ENCODE measurements around the gene MPRIP. TPM values are rescaled to one million over a fixed set of nuclear protein-coding genes. Genes with fewer than 3 reads are reported as not detected.

Gene MPRIP
- total RNA-seq, 1 experiment from 2014 or later = 86.2 TPM

DNA sequence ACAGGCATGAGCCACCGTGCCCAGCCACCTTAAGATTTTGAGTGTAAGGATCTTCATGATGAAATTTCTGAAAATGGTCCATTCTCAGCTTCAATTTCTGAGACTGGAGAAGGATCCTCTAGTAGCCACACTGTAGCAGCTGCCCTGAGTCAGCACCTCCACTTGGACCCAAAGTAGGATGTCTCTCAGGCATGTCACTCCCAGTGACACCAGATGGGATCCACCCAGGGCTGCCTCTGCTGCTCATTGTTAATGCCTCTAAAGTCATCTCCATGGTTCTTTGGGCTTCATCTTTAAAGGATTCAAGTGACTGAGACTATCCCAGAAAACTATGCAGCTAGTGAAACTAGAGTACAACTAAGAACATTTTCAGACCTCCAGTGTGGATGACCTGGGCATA lies 156.0 kb downstream of the MPRIP start:
- in situ Hi-C loops (cut with HindIII; ENCODE audit: low pct_unique_long_range_greater_than_20kb, low sequenced_read_pairs) = no loop called here

GRCh38 chr17:17200311-17200710 lies 158.1 kb downstream of the MPRIP start:
- in situ Hi-C loops (cut with HindIII; ENCODE audit: low pct_unique_long_range_greater_than_20kb, low sequenced_read_pairs) = no loop called here
- no peak for DNase-seq (ENCODE audit: low read depth)

More for the DNA sequence above, 156.0 kb downstream of the MPRIP start:
- DNase-seq (ENCODE audit: low read depth) = no peak

DNA sequence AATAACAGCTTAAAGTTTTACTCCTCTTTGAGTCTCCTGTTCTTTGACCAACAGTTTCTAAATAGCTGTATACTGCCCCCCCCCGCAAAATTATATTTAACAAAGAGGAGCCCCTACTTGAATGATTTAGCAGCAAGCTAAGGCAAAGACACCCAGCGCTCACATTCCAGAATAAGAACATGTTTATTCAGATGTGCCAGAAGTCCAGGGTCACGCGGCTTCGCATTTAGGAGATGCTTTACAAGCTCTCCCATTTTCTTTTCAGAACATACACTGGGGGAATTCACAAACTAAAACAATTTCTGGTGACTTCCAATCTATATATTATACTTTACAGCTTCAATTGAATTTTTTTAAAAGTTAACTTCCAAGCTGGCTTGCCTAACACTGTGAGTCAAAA lies 158.6 kb downstream of the MPRIP start:
- in situ Hi-C loops (cut with HindIII; ENCODE audit: low pct_unique_long_range_greater_than_20kb, low sequenced_read_pairs) = no loop called here
- DNase-seq (ENCODE audit: low read depth) = no peak

- in situ Hi-C loops (cut with HindIII; ENCODE audit: low pct_unique_long_range_greater_than_20kb, low sequenced_read_pairs) = no loop called here
- no peak for DNase-seq (ENCODE audit: low read depth)
Observed at GRCh38 chr17:17201271-17201670, 159.0 kb downstream of the MPRIP start.

GRCh38 chr17:17201907-17202306 lies 159.7 kb downstream of the MPRIP start:
- DNase-seq (ENCODE audit: low read depth) = no peak
- in situ Hi-C loops (cut with HindIII; ENCODE audit: low pct_unique_long_range_greater_than_20kb, low sequenced_read_pairs) = no loop called here

- no peak for DNase-seq (ENCODE audit: low read depth)
- in situ Hi-C loops (cut with HindIII; ENCODE audit: low pct_unique_long_range_greater_than_20kb, low sequenced_read_pairs) = no loop called here
Observed at GRCh38 chr17:17203173-17203730, 161.0 kb downstream of the MPRIP start.

- DNase-seq (ENCODE audit: low read depth) = no peak
- in situ Hi-C loops (cut with HindIII; ENCODE audit: low pct_unique_long_range_greater_than_20kb, low sequenced_read_pairs) = no loop called here
Observed at GRCh38 chr17:17204041-17204591, 161.9 kb downstream of the MPRIP start.

DNA sequence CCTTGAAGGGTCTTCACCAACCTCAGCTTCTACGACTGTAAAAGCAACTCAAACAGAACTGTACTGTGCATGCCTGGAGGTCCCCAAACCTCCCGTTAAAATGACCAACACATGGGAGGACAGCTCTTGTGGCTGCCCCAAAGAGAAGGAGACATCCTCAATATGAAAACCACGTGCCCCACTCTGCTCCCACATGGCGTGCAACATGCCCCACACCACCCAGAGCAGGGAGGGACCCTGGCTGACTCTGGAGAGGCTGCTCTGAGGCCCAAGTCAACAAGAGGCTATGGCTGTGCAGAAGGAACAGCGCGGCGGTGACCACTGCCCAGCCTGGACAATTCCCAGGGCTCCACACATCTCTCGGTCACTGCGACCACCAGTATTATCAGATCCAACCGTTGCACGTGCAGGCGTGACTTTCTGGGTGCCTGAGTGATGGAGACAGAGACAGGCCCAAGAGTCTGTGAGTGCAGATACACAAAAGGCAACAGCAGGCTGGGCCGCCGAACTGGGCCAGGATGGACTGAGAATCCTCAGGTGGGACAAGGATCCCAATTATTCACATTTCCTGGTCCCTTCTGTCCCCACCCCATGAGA lies 162.5 kb downstream of the MPRIP start:
- DNase-seq (ENCODE audit: low read depth) = no peak
- in situ Hi-C loops (cut with HindIII; ENCODE audit: low pct_unique_long_range_greater_than_20kb, low sequenced_read_pairs) = no loop called here

GRCh38 chr17:17205368-17206123 lies 163.3 kb downstream of the MPRIP start:
- peak; percentile 41 for DNase-seq (ENCODE audit: low read depth)
- in situ Hi-C loops (cut with HindIII; ENCODE audit: low pct_unique_long_range_greater_than_20kb, low sequenced_read_pairs) = no loop called here

DNA sequence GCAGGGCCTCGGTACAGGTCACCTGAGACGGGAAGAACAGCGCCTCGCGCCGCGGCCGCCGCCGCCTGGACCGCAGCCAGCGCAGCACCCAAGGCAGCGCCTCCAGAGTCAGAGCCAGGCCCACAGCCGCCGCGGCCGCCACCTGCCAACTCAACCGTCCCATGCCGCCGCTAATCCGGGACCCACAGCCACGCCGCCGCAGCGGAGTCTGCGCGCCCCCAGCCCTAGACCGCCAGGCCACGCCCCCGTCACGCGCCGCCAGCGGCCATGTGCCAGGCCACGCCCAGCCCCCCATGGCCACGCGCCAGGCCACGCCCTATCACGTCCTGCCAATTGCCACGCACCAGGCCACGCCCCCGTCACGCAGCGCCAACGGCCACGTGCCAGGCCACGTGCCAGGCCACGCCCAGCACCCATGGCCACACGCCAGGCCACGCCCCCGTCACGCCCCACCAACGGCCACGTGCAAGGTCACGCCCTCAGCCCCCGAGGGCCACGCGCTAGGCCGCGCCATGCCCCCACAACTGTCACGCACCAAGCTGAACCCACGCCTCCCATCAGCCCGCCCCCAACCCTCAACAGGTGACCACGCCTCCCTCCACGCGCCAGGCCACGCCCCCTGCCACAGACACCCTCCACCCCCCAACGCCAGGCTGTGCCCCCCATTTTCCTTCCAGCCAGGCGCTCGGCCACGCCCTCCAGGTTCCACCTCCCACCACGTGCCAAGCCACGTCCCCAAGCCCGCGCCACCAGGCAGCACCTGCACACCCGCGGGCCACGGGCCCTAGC lies 164.1 kb downstream of the MPRIP start, which contains the start of gene PLD6:
Gene PLD6, minus strand, starts transcription at position 210 of the 789 bp plus-strand sequence. Its CDS starts 47 bp downstream, at position 163.
- DNase-seq (ENCODE audit: low read depth) = peak; percentile 89
- in situ Hi-C loops (cut with HindIII; ENCODE audit: low pct_unique_long_range_greater_than_20kb, low sequenced_read_pairs) = no loop called here

DNA sequence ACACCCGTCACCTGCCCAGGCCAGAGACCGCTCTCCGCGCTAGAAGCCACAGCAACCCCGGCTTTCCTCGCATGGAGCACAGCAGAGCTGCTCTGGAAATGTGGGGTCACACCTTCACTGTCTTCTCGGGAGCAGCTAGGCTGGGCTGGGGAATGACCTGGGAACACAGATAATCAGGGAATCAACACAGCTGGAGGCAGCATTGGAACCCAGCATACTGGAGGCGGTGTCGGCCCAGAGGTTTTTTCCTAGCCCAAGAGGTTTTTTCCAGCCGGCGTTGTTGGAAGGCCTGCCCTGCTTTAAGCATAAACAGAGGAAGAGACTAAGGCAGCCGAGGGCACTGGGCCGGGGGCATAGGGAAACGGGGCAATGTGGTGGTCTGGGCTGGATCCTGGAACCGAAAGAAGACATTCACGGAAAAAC lies 164.7 kb downstream of the MPRIP start:
- no peak for DNase-seq (ENCODE audit: low read depth)
- in situ Hi-C loops (cut with HindIII; ENCODE audit: low pct_unique_long_range_greater_than_20kb, low sequenced_read_pairs) = no loop called here

DNA sequence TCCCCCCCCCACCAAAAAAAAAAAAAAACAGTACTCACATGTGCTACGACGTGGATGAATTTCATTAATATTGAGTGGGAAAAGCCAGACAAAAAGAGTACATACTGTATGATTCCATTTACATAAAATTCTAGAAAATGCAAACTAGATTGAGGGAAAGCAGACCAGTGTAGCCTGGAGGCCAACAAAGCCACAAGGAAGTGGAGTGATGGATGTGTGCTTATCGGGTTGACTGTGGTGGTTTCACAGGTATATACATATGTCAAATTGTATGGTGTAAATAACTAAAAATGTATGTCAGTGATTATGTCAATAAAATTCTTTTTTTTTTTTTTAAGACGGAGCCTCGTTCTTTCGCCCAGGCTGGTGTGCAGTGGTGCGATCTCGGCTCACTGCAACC lies 165.7 kb downstream of the MPRIP start:
- in situ Hi-C loops (cut with HindIII; ENCODE audit: low pct_unique_long_range_greater_than_20kb, low sequenced_read_pairs) = no loop called here
- DNase-seq (ENCODE audit: low read depth) = no peak

- in situ Hi-C loops (cut with HindIII; ENCODE audit: low pct_unique_long_range_greater_than_20kb, low sequenced_read_pairs) = no loop called here
Observed at GRCh38 chr17:17213775-17214174, 171.5 kb downstream of the MPRIP start.

GRCh38 chr17:17214646-17215436 lies 172.6 kb downstream of the MPRIP start:
- no peak for DNase-seq (ENCODE audit: low read depth)
- in situ Hi-C loops (cut with HindIII; ENCODE audit: low pct_unique_long_range_greater_than_20kb, low sequenced_read_pairs) = no loop called here

More at GRCh38 chr17:17213775-17214174, 171.5 kb downstream of the MPRIP start:
- no peak for DNase-seq (ENCODE audit: low read depth)

GRCh38 chr17:17215575-17215974 lies 173.3 kb downstream of the MPRIP start:
- in situ Hi-C loops (cut with HindIII; ENCODE audit: low pct_unique_long_range_greater_than_20kb, low sequenced_read_pairs) = no loop called here
- no peak for DNase-seq (ENCODE audit: low read depth)

DNA sequence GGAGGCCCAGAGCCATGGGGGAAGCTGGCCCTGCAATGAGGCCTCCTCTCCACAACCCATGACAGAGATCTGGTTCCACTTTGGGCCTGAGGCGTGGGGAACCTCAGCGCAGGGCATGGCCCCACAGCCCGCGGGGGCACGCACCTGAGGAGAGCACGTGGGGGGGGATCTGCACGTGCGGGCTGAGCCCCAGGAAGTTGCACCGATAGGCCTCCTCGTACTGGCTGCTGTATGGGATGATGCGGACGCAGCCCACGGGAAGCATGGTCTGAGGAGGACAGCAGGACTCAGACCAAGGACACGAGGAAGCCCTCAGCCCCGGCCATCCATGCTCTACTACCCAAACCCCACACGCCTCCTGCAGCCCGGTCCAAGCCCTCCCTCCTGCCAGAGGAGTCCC lies 174.0 kb downstream of the MPRIP start:
- DNase-seq (ENCODE audit: low read depth) = no peak
- in situ Hi-C loops (cut with HindIII; ENCODE audit: low pct_unique_long_range_greater_than_20kb, low sequenced_read_pairs) = no loop called here

- in situ Hi-C loops (cut with HindIII; ENCODE audit: low pct_unique_long_range_greater_than_20kb, low sequenced_read_pairs) = no loop called here
Observed at GRCh38 chr17:17216776-17217175, 174.5 kb downstream of the MPRIP start.

GRCh38 chr17:17217995-17218394 lies 175.7 kb downstream of the MPRIP start:
- in situ Hi-C loops (cut with HindIII; ENCODE audit: low pct_unique_long_range_greater_than_20kb, low sequenced_read_pairs) = no loop called here
- no peak for DNase-seq (ENCODE audit: low read depth)

More at GRCh38 chr17:17216776-17217175, 174.5 kb downstream of the MPRIP start:
- no peak for DNase-seq (ENCODE audit: low read depth)

Measured in Caki2 (cell line).